NCI-H1694 (cell line): Measurements from ENCODE around the gene RAB24.
A peak's percentile ranks its signal among the peaks of the same experiment; 100 is the strongest.
"Not testable (repeated sequence)": the region's sequence is repeated elsewhere in the genome, so short reads cannot be mapped to it uniquely, and the experiment has no call there.

Experiments used
- DNase-seq: peaks from one replicate; lab custom pipeline; 2025; lab: John Stamatoyannopoulos, UW

The RAB24 gene

DNA sequence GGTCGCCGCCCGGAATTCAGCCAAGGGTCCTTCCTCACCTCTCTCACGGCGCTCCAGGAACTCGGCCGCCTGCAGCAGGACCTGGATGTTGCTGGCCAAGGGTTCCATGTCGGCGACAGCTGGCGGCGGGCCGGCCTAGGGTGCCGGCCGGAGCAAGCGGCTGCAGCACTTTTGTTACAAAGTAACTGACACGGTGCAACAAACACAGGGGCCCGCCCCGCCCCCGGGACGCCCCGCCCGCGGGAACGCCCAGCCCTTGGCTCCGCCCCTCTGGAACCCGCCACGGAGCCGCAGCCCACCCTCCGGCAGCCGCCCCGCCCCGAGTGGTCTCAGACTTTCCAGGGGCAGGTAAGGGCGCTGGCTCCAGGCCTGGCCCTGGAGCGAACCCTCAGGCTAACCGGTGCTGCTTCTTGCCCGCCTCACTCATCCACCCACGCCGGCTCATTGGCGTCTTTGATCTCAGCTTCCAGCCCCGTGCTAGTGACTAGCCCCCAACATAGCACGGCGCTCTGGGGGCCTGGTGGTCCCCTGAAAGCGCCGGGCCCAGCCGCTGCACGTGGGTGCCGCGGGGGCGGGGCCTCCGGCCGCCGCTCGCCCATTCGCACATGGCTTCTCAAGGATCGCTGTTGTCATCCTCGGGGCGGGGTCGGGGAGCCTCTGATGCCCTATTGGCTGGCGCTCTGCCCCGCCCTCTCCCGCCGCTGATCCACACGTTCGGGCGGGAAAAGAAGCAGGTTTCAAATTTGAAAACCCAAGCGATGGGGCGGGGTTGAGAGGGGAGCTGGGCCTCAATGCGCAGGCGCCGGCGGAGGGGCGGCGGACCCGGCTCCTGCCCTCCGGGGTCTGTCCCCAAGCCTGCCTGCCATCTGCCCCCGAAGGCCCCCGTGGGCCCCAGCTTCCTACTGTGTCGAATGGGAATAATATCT lies 8.5 kb upstream of the RAB24 start, which contains the start of gene MXD3:
TSS of gene MXD3 (minus strand) at position 176 of the 926 bp plus-strand sequence. CDS start at position 108, 68 bp downstream.
- DNase-seq: peak; percentile 90

DNA sequence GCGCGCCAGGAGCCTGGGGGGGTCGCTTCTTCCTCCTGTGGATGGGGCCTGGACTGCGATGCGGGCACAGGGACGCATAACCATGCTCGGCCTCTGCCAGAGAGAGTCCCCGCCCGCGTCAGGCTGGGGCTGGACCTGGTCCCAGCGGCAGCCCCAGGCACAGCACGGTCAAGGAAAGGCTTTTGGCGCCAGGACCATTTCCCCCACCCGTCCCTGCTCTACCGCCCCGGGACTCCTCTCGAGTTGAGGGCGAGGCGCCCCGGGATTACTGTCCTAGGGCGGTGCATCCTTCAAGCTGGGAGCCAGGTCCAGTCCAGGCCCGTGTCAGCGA lies 7.8 kb upstream of the RAB24 start:
- DNase-seq: no peak

DNA sequence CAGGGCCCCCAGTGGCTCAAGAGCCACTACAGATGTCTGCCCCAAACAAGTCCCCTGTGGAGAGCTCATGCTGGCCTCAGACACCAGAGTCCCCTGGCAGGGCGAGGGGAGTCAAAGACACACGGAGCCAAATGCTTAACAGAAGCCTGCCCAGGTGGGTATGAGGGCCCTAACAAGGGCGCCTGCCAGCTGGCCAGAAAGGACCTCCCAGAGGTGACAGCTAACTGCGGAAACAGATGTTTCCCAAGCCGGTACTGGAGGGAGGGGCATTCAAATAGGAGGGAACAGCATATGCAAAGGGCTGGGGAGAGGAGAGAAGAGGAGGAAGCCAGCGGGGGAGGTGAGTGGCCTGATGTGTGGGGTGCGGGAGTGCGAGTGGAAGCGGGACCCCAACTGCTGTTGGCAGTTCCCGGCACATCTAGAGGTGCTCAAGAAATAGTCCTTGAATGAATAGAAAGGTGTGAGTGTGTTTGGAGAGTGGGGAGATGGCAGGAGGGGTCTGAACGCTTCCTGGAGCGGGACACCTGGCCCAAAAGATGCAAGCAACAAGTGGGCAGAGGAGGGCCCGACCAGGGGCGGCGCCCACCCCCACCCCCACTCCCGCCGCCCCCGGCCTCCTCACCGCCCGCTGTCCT lies 7.4 kb upstream of the RAB24 start:
- peak; percentile 6 for DNase-seq

DNA sequence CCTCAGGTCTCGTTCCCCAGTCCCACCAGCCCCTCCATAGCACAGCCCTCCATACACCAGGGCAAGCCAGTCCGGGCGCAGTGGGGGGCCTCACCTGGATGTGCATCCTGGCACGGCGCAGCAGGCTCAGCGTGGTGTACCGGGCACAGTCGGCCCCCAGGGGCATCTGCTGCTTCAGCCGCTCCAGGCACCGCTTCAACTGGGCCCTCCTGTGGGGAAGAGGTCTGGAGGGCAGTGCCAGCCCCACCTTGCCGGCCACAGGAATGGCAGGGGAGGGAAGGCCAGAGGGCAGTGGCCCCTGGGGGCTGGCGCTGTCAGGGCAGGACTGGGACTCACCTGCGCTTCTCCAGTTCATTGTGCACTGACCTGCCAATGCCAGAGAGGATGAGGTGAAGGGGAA lies 6.8 kb upstream of the RAB24 start:
- DNase-seq: no peak

DNA sequence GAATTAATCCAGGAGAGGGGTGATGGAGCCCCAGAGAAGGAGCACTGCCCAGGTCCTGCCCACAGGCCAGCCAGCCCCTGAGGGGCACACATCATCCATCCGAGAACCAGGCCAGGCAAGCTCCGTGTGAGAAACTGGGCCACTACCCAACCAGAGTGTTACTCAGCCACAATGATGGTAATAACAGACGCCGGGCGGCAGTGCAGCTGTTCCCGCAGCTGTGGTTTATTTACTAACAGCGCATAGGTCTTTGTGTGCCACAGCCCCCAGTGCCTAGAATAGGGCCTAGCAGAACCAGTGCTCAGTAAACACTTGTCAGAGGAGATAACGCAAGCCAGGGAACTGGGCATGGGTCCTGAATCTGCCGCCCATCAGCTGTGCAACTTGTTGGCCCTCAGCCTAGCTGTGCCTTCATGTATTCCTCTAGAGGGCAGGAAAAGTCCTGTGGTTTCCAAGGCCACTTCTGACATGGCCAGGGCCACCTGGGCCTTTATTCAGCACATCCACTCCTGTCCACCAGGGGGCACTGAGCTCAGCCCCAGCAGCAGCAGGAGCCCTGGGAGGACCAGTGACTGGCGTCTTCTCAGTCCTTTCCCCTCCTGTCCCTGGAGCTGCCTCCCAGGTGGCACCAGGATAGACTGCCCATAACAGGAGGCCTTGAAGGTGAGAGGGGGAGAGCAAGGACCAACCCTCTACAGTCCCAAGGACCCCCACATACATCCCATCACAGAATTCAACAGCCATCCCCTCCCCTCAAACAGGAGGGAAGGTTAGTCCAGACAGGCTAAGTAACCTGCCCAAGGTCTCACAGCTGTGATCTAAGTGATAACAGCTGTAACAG lies 6.1 kb upstream of the RAB24 start:
- DNase-seq: peak; percentile 26

DNA sequence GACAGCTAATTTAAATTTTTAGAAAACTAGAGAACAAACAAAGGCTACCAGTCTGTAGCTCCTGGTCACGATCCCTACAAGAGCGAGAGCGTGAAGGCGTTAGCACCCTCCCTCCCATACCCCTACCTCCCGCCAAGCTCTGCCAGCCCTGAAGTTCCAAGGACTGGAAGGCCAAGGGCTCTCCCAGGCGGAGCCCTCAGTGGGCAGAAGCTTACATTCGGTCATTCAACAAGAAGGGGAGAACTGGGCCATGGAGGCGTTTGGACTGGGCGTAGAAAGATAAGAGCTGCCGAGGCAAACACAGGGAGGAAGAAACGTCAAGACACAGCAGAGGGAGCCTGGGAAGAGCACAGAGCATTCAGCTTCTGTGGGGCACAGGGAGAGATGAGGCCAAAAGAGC lies 5.2 kb upstream of the RAB24 start:
- DNase-seq: no peak

DNA sequence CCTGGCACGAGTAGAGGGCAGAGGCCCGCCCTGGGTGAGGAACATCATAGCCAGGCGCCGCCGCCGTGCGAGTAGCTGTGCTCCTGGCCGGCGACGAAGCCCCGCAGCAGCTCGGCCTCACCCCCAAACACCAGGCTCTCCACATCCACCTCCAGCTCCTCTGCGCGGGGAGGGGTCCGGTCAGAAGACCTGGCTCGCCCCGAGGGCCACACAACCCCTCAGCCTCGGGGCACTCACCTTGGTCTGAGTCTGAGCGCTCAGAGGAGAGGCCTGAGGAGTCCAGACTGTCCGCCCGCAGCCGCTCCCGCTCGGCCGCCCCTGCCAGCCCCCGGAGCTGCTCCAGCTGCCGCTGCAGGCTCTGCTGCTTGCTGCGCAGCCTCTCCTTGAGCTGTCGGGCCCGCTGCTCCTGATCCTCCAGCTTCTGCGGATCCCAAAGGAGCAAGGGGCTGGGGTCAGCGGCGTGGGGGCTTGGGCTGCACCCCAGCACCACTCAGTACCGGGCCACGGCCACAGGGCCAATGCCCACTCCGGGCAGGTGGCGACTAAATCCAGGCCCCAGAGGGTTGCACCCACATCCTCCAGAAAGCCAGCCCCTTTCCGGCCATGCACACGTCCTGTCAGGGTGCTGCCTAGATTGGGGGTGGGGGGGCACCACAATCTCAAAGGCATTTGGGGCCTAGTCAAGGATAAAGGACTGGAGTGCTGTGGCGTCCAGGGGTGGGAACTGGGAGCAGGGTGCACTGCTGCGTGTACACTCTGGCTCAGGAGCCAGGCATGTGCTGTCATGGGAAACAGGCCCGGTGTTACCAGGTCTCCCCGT lies 4.2 kb upstream of the RAB24 start:
- no peak for DNase-seq

DNA sequence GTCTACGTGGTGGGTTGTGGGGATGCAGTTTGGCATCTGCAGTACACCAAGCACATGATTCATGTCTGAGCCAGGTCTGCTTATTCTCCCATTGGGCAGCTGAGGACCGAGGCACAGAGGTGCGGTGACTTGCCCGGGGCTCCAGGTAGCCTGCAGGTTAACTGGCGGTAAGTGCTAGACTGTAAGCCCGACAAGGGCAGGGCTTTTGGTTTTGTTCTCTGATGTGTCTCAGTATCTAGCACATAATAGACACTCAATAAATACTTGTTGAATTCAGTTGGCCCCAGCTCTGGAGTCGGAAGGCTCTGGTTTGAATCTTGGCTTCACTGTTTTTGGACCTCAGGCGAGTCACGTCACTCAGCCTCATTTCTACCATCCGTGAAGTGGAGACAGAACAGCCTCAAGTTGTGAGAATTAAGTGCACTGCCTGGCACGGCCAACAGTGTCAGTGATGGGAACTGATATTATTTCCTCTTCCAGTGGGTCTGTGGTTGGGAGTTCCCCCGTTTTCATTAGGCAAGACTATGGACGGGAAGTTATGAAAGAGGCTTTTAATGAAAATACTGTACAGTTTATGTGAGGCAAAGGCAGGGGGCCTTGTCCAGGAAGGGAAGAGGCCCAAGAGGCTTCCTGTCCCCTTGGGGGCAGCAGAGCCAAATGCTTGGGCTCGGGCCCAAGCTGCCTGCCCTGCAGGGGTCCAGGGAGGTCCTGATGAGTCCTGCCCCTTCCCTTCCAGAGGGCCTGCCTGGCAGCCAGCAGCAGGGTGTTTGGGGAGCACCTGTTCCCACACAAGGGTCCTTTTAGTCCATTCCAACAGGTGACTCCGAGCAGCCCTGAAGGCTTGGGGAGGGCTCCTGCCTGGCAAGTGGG lies 3.4 kb upstream of the RAB24 start:
- no peak for DNase-seq

DNA sequence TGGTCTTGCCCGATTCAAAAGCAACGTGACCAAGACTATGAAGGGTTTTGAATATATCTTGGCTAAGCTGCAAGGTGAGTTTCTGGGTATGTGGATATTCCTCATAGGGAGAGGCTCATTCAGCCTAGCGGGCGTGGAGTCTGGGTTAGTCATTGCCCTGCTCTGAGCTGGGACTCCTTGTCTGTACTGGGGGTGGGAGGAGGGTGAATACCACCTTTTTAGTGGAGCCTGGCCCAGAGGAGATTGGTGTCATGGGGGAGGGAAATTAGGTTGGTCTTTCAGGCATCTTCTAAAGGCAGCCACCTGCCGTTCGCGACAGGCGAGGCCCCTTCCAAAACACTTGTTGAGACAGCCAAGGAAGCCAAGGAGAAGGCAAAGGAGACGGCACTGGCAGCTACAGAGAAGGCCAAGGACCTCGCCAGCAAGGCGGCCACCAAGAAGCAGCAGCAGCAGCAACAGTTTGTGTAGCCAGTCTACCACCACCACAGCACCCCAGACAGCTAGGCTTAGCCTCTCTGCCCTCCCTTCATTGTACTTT lies 2.7 kb upstream of the RAB24 start:
- DNase-seq: not testable (repeated sequence)

DNA sequence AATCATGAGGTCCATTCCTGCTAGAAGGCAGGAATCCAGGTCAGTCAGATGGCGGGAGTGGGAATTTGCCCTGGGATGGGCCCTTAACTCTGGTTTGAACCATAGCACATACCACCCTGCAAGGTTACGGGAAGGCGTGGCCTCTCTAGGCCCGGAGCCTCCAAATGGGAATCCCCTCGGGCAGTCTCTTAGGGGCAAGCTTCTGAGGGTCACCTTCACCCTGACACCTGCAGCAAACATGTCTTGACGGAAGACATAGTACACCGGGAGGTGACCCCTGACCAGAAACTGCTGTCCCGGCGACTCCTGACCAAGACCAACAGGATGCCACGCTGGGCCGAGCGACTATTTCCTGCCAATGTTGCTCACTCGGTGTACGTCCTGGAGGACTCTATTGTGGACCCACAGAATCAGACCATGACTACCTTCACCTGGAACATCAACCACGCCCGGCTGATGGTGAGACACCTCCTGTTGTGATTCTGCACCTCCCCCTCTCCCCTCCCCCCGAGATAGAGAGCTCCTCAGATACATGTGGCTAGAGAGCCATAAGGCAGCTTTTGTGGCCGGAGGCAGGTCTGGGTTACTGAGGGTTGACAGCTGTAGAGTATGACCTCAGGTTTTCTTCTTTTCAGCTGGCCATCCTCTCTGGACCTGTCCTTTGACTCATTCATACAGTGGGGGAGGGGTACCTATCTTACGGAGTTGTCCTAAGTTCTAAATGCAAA lies 1.0 kb upstream of the RAB24 start:
- DNase-seq: no peak

DNA sequence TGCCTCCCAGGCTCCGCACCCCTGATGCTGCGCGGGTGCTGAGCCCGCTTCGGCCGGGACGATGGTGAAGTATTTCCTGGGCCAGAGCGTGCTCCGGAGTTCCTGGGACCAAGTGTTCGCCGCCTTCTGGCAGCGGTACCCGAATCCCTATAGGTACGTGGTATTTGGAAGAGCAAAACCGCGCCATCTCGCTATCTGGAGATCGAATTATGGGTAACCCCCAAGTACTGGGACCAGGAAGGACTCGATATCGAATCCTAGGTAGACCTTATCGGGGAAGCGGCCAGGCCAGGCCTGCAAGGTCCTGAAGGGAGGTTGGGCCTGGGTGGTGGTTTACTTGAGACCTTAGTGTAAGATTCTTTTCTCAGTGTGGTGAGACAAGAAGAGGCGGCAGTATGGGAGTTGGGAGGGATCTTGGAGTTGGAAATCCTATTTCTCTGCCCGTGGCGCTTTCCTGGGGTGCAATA lies 439 bp upstream of the RAB24 start:
- DNase-seq: no peak

DNA sequence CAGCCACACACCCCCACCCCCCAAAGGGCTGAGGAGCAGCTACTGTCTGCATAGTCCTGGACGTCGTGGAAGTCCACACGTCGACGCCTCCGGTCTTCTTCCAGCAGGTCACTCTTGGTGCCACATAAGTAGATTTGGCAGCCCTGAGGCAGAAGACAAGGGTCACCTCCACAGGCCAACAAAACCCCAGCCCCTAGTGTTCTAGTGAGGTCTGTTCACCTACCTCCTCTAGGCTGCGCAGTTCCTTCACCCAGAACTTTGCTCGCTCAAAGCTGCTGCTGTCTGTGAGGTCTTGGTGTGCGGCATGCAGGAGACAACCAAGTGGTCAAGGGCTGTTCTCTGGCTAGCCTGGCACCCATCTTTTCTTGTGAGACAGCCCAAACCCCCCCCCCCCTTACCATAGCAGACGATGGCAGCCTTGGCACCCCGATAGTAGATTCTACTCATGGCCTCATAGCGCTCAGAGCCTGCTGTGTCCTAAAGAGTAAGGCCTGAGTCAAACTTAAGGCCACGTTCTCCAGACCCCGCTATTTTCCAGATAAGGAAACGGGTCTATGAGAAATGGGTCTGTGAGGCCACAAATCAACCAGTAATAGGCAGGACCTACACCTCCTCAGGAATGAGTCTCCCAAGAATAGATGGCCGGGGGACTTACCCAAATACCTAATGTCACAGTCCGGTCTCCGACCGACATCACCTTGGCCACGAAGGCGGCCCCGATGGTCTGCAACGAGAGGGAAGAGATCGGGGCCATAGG lies 987 bp downstream of the RAB24 start:
- DNase-seq: no peak

DNA sequence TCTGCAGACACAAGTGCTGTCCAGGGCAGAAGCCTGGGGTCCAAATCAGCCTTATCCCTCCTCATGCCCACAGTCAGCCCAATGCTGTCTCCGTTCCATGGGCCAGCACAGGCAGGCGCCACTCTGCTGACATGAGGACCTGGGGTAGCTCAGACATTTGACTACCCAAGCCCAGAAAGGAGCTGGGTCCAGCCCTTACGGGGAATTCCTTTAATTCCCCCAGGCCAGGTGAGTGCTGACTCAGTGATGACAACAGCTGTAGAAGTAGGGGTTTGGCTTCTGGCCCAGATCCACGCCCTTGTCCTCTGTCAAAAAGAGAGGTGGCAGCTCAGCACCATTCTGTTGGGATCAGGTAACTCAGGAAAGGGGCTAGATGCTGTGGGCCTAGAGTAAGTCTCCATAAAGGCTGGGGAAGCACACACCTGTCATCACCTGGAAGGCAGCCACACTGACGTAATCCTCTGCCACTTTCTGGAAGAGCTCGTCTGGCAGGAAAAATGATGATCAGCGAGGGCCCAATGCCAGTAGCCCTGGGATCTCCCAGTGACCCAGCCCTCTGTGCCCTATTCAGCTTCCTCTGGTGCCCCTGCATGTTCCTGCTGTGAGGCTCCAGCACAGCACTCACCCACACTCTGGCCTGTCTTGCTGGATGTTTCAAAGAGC lies 1.9 kb downstream of the RAB24 start:
- no peak for DNase-seq

DNA sequence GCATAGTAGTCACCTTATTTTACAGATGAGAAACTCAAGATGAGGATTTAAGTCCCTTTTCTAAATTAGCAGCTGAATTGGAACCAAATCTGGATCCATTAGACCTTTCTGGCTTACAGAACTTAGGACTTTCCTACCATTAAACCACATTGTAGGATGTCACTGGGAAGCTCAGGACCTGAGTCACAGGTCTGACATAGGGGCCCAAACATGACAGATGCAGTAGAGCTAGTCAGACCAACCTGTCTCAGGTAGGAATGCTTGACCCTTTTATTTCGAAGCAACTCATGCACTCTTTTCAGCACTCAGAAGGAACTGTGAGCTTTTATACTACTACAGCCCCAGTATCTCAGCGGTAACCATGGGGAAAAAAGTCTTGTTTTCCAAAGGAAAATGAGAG lies 2.6 kb downstream of the RAB24 start:
- no peak for DNase-seq

DNA sequence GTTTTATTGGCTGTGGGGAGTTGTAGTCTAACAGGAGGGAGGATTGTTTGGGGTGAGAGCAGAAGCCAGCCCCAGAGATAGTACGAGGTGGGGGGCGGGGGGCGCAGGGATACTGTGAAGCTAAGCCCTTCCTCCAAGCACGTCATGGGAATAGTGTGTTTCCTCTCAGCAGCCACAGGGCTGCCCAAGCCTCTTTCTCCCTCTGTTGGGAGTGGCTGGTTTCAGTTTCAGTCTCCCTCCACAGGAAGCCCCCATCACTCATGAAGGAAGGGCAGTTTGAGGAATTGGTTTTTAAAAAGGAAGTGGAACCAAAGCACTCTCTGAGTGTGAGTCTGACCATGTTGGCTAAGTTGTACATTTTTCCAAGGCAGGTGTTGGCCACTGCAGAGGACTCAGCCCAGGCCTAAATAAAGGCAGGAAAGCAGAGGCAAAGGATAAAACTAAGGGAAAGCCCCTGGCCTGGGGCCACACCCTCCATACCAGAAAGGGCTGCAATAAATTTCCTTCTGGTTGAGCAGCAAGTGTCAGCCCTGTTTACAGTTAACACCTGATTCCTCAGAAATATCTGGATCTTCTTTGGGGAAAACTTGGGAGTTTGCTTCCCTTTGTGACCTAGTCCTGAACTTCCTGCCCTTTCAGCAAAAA lies 3.2 kb downstream of the RAB24 start:
- no peak for DNase-seq

DNA sequence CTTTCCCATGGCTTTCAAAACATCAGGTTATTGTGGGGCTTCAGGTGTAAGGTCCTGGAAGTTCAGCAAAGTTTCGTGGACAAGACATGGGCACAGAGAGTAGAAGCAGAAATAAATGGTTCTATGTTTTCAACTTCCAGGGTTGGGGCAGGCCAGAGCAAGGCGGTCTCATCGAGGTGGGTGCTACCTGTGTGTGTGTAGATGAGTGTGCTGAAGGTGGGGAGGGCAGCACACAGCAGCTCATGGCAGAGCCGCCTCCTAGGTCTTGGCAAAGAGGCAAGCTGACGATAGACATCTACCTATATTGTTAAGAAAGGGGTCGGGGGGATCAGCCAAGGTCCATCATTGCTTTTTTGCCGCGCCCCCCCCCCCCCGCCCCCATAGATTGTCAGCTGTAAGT lies 3.8 kb downstream of the RAB24 start:
- DNase-seq: no peak

DNA sequence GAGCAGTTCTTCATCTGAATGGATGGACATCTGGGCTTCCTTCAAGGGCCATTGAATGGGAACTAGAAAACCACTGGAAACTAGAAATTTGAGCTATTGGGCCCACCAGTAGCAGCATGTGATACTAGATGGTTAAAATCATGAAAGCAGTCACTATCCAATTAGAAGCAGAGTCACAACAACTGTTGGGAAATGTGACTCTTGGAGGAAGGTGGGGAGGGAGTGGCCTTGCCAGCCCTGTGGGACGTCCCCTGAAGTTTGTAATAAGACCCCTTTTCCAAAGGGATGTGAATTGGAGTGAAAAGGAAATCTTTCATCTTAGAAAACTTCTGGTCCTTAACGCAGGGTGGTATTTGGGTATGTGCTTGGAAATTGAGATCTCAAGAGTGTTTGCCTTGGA lies 5.6 kb downstream of the RAB24 start:
- no peak for DNase-seq

DNA sequence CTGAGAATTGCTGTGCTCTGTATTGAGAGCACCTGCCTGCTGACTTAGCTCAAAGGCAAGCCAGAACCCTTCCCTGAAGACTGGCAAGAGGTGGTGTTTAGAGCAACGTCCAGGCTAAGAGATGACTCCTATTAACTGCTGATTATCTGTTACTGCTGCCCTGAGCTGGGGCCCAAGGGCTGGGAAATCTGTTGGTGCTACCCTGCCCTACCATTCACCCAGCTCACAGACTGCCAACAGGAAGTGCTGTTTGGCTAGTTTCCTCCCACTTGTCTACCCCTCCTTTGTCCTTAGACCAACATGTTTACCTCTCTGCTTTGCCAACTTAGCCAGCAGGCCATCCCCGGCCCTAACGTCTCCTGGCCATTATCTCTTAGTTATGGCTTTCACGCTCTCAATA lies 6.9 kb downstream of the RAB24 start:
- no peak for DNase-seq
